ENCODE results near the gene PRAMEF20.

The PRAMEF20 gene

DNA sequence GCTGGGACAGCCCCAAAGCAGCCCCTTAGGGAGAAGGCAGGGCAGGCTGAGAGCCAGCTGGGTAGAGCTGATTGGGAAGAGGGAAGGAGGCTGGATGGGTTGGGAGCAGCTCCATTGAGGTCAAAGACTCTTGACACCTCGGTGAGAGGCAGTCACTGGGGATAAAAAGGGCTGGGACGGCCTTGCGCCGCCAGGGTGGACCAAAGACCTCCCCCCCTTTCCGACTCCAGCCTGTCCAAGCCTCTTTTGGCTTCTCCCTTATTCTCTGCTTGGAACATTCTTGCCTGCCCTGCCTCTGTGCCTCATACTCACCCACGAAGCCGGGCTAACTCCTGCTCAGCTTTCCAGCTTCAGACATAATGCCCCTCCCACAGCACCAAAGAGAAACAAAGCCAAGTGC is 52.4 kb downstream of the PRAMEF20 start:
- no peak for DNase-seq (ENCODE audit: low spot score)

DNA sequence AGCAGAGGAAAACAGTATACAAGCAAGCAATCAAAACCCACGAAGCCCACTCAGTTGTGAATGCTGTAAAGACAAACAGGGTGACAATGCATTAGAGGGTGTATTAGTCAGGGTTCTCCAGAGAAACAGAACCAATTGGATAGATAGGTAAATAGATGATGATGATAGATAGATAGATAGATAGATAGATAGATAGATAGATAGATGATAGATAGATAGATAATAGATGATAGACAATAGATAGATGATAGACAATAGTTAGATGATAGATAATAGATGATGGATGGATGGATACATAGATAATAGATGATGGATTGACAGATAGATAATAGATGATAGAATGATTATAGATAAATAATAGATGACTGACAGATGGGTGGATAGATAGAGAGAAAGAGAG is 55.3 kb downstream of the PRAMEF20 start:
- no peak for DNase-seq (ENCODE audit: low spot score)

DNA sequence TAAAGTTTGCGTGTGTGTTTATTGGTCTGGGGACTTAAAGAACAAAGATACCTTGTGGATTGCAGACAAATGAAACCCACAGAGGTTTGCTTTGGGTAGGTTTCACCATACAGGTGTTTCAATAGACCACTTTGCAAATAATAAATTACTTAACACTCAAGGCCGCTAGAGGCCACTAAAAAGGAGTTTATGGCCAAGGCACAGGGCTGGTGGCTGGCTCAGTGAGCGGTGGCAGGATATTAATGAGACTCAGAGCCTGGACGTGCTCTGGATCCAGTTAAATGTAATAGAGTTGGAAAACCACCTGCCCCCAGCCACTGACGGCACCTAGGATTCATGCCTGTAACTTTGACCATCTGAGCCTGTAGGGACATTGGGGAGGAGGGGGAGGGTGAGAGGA is 59.1 kb downstream of the PRAMEF20 start:
- no peak for DNase-seq (ENCODE audit: low spot score)

All from LoVo (cell line).